GM18858 (cell line): ENCODE results near the gene AP5B1.
"Not testable (repeated sequence)": the region's sequence is repeated elsewhere in the genome, so short reads cannot be mapped to it uniquely, and the experiment has no call there.

Experiments used
- ATAC-seq: cut with Tn5 transposase; IDR thresholded peaks from one replicate; pipeline ENCODE4 v1.9.1; 2021; ENCODE audit not compliant: unreplicated experiment

Gene AP5B1

DNA sequence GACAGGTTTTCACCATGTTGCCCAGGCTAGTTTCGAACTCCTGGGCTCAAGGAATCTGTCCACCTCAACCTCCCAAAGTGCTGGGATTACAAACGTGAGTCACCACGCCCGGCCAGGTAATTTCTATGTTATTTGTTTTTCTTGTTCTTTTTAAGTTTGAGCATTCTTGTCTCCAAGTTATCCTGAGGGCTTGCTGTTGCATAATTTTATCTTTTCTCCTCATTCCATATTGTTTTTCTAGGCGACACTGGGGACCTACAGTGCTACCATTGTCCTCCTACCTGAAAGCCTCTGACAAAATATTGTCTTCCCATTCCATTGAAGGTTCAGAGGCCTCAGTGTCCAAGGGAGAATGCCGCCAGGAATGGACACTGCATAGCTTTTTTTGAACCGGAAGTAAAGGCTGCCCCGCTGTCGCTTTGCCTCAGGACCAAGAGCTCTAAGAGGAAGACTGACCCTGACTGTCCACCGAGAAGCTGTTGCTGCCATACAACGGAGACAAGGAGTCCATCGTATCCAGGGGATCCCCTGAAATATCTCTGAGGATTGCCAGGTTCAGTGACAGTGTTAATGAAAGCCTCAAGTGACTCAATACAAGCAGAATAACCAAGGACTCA, 9.7 kb downstream of the AP5B1 start:
- ATAC-seq = no peak

DNA sequence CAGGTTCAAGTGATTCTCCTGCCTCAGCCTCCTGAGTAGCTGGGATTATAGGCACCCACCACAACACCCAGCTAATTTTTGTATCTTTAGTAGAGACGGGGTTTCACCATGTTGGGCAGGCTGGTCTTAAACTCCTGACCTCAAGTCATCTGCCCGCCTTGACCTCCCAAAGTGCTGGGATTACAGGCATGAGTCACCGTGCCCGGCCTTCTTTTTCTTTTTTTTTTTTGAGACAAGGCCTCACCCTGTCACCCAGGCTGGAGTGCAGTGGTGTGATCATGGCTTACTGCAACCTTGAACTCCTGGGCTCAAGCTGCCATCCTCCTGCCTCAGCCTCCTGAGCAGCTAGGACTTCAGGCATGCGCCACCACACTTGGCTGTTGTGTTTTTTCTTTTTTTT, 13.0 kb downstream of the AP5B1 start:
- ATAC-seq = not testable (repeated sequence)

DNA sequence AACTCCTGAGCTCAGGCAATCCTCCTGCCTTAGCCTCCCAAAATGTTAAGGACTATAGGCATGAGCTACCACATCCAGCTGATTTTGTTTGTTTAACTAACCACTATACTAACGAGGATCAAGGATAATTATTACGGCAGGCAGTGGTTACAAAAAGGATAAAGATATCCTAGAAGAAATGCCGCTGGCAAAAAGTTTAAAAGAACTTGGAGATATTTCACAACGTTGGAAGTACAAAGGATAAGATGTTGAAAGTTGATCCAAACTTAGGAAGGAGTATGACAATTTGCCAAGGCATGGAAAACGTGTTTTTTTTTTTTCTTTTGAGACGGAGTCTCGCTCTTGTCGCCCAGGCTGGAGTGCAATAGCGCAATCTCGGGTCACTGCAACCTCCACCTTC, 13.4 kb downstream of the AP5B1 start:
- ATAC-seq = no peak

DNA sequence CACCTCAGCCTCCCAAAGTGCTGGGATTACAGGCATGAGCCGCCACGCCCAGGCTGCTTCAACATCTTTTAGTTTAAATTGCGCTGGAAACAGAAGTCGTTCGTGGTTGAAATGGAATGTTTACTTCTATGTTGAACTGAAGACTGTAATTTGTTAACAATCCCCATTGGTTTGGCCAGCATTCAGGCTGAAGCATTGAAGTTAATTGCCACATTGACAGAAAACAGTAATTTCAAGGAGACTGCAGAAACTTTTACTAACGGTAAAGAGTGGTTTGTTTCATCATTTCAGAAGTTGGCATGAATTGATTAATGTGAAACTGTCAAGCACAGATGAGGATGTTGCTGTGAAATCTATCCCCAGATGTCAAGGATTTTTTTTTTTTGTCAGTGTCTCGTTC, 14.2 kb downstream of the AP5B1 start:
- no peak for ATAC-seq

DNA sequence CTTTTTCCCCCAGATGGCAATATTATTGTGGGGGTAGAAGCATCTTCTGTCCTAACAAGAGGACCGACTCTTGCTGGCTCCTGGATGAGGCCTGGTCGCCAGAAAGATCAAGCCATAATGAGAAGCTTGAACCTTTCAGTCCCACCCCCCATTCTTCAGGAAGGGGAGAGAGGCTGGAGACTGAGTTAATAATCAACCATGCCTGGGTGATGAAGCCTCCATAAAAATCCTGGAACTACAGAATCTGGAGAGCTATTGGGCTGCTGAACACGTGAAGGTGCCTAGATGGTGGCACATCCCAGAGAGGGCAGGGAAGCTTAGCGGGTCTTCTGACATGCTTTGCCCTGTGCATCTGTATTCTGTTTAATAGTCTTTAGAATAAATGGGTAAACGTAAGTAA, 16.3 kb downstream of the AP5B1 start:
- ATAC-seq = no peak

DNA sequence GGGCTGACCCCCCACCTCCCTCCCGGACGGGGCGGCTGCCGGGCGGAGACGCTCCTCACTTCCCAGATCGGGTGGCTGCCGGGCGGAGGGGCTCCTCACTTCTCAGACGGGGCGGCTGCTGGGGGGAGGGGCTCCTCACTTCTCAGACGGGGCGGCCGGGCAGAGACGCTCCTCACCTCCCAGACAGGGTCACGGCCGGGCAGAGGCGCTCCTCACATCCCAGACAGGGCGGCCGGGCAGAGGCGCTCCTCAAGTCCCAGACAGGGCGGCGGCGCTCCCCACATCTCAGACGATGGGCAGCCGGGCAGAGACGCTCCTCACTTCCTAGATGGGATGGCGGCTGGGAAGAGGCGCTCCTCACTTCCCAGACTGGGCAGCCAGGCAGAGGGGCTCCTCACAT, 18.0 kb downstream of the AP5B1 start:
- ATAC-seq = not testable (repeated sequence)

DNA sequence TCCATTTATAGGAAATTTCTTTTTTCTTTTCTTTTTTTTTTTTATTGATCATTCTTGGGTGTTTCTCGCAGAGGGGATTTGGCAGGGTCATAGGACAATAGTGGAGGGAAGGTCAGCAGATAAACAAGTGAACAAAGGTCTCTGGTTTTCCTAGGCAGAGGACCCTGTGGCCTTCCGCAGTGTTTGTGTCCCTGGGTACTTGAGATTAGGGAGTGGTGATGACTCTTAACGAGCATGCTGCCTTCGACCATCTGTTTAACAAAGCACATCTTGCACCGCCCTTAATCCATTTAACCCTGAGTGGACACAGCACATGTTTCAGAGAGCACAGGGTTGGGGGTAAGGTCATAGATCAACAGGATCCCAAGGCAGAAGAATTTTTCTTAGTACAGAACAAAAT, 18.6 kb downstream of the AP5B1 start:
- ATAC-seq = not testable (repeated sequence)

DNA sequence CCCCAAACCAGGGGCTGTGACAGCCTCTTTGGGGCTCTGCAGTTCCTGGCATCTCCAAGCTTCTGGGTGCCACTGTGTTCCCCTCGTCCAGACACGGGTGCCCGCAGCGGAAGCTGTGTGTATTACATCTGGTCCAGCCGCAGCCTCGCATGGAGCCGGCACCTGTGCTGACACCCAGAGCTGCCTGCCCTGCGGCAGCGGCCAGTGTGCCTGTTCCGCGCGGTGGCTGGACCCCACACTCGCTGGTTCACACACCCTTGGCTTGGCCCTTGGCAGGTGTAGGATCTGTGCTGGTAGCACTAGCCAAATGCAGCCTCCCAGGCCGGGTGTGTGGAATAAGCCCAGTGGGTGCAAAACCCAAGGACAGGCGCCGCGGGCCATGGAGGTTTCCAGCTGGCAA, 35.7 kb downstream of the AP5B1 start:
- ATAC-seq = no peak

DNA sequence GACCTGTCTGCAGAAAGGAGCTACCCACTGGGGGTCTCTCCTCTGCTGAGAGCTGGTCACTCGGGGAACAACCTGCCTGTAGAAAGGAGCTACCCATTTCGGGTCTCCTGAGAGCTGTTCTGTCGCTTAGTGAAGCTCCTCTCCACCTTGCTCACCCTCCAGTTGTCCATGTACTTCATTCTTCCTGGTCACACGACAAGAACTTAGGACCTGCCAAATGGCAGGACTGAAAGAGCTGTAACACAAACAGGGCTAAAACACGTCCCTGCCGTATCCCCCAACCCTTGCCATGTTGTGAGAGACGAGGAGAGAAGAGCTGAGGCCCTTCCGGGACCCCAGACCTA, 36.1 kb downstream of the AP5B1 start:
- ATAC-seq = no peak

DNA sequence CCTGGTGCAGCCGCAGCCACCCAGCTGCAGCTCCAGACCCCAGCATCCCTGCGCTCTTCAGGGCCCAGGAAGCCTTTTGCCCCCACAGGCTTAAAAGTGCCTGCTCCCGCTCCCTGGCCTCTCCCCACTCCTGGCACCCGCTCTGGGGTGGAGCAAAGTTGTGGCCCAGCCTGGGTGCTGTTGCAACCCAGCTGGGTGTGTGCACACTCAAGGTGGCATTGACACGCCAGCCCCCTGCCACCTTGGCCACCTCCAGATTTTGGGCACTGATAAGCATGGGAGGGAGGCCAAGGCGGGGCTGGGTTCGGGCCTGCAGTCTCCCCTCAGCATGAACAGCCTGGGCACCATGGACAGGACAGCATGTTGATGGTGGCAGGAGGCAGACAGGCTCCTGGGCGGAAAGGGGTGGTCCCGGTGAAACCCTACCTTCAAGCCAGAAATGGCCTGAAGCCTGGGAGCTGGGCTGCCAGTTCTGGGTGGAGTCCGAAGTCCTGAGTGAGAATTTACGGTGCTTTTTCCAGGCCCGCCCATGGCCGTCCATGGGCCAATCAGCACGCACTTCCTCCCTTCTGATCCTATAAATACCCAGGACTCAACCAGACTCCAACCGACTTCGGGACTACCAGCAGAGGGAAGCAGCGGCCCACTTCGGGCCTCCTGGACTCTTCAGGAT, 36.6 kb downstream of the AP5B1 start:
- ATAC-seq = no peak

DNA sequence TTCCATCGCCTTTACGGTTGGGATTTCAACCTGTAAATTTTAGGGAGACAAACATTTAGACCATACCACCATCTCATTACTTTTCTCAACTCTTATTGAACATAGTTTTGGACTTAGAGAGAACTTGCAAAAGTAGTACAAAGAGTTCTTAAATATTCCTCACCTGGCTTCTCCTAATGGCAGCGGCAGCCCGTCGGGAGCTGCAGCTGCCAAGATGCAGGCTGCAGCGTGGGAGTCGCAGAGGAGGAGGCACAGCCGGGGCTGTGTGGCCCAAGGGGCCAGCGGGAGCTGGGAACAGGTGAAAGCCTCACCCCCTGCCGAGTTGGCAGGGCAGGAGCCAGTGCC, 37.1 kb downstream of the AP5B1 start:
- ATAC-seq = no peak

DNA sequence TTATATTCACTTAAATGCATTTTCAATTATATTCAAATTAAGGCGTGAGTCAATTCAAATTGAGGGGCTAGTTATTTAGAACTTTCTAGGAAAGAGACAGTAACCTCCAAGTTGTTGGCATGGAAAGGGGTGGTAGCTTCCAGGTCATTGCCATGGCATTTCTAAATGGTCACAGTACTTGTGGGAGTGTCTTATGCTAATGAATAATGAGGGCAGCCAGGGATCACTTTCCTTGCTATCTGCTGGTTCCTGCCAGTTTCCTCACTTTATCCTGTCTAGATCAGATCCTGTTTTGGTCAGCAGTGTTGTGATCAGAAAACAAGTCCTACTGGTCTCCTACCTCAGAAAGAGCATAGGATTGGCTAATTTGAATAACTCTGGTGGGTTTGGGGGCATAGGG, 38.4 kb downstream of the AP5B1 start:
- no peak for ATAC-seq

DNA sequence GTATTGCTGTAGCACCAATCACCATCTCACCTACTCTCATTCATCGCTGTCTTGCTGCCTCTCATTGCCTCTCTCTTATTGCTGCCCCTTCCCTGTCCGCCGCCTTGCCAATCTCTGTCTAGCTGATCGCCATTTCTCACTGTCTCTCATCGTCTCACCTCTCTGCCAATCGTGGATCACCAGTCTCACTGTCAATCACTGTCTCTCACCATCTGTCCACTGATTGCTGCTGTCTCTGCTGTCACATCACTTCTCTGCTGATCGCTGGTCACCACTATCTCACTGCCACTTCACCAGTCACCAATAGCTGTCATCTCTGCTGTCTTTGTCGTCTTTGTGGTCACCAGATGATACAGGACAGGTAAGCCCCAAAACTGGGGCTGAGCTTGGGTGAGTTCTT, 39.6 kb downstream of the AP5B1 start:
- ATAC-seq = no peak

DNA sequence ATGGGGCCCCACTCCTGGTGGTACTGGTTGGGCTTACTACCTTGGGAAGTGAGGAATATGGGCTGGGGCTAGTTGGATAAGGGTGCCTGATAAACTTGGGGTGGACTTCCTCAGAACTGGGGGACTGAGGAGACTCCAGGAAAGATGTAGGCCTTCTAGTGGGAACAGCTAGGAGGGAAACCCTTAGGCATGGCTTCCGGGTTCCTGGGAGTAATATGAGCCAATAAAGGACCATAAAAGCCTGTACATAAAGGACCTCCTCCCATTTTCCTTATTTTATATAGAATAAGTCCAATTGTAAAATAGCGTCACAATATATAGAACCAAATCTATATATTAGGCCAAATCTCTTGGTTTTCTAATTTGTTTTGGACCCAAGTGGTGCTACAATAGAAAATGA, 41.8 kb downstream of the AP5B1 start:
- ATAC-seq = no peak

DNA sequence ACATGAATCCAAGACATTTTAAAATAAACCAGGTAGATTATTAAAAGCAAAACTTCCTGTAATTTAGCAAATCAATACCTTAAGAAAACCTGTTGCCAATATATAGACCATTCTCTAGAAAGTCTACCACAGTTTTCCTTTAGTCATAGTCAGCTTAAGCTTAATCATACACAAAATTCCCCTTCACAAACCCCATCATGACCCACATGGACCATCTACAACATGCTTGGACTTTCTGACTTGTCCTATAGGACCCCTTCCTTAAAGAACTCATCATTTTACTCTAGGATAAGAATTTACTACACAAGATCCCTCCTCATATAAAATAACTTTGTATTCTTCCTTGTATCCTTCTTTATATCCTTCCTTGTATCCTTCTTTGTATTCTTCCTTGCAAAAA, 44.0 kb downstream of the AP5B1 start:
- ATAC-seq = no peak

DNA sequence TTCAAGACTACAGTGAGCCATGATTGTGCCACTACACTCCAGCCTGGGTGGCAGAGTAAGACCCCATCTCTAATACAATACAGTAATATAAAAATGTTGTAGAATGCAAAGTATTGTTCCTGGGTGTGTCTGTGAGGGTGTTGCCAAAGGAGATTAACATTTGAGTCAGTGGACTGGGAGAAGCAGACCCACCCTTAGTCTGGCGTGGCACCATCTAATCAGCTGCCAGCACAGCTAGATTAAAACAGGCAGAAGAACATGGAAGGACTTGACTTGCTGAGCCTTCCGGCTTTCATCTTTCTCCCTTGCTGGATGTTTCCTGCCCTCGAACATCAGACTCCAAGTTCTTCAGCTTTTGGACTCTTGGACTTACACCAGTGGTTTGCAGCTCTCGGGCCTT, 45.7 kb downstream of the AP5B1 start:
- ATAC-seq = not testable (repeated sequence)

DNA sequence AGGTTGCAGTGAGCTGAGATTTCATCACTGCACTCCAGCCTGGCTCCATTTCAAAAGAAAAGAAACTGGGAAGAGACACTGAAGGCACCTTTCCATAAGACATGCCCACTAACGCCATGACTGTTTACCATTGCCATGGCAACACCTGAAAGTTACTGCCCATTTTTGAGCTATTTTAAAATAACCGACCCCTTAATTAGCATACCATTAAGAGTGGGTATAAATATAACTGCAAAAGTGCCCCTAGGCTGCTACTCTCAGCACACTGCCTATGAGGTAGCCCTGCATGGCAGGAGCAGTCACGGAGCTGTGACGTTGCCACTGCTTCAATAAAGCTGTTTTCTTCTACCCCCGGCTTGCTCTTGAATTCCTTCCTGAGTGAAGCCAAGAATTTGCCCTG, 50.3 kb downstream of the AP5B1 start:
- no peak for ATAC-seq

DNA sequence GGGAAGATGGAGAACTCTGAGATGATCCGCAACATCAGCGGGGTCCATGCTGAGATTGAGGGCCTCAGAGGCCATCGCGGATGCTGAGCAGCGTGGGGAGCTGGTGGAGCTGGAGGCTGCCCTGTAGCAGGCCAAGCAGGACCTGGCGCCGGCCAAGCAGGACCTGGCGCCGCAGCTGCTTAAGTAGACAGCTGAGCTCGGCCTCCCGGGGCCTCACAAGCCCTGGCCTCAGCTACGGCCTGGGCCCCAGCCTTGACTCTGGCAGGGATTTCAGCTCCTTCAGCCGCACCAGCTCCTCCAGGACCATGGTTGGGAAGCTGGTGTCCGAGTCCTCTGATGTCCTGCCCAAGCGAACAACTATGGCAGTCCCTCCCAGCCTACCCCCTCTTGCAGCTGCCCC, 52.9 kb downstream of the AP5B1 start:
- ATAC-seq = no peak

DNA sequence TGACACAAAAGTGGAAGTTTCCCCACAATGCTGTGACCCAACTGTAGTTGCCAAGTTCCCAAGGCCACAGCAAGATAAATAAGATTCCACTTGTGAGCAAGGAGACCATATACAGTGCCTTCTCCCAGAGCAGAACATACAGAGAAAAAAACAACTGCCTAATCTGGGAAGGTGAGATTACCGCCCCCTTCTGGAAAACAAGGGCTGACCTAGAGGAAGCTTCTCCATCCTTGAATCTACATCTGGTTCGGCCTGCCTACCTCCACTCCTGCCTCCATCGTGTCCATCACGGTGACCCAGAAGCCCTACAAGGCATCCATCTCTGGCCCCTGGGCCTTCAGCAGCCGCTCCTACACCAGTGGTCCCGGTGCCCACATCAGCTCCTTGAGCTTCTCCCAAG, 54.1 kb downstream of the AP5B1 start:
- no peak for ATAC-seq
